Left lung (tissue), 10 donors: ENCODE measurements around the gene VWF. TPM values are rescaled to one million over a fixed set of nuclear protein-coding genes. Genes with fewer than 3 reads are reported as not detected.

Source experiments
- ATAC-seq: fragments of 200-7000 bp; cut with Tn5 transposase; one replicate; pipeline ENCODE4 v1.9.1; 2020; ENCODE audit warnings: moderate library complexity
- DNase-seq, 4 donors: peaks; one replicate each; pipeline ENCODE4 v3.0.0-alpha.2; 2013 to 2020
- H3K27ac ChIP-seq, 2 donors: fragments of 200-600 bp; sonication (generic) in 1 of 2; one replicate each; pipeline versions ENCODE4 v1.5.0 to v1.8.0; 2020 to 2021
- H3K27me3 ChIP-seq, 2 donors: fragments of 200-600 bp; sonication (generic) in 1 of 2; one replicate each; pipeline versions ENCODE4 v1.5.0 to v1.8.0; 2020 to 2021
- H3K36me3 ChIP-seq, 2 donors: fragments of 200-600 bp; sonication (generic) in 1 of 2; one replicate each; pipeline versions ENCODE4 v1.5.0 to v1.8.0; 2020 to 2021
- H3K4me1 ChIP-seq, 2 donors: fragments of 200-600 bp; one replicate each; pipeline ENCODE4 v1.8.0; 2021
- H3K4me3 ChIP-seq, 2 donors: fragments of 200-600 bp; sonication (generic) in 1 of 2; one replicate each; pipeline versions ENCODE4 v1.5.0 to v1.8.0; 2020 to 2021; ENCODE audit warnings: mild to moderate bottlenecking in 1 of 2
- H3K9me3 ChIP-seq, 2 donors: fragments of 200-600 bp; sonication (generic) in 1 of 2; one replicate each; pipeline versions ENCODE4 v1.5.0 to v1.8.0; 2020 to 2021
- intact Hi-C, 2 donors: fragments of 100-400 bp; cut with DNase I; formaldehyde crosslinking; loops; one replicate each; pipeline versions ENCODE4 v1.11.2 to v1.14.2; 2022
- polyA plus RNA-seq, 6 donors: library from polyadenylated mRNA; unstranded; fragments of 120-200 nt; gene quantifications; one replicate each; pipeline ENCODE4 v1.2.1, GENCODE V29; 2013; ENCODE audit not compliant: insufficient read length in 6 of 6
- total RNA-seq, 2 donors: library from RNA; stranded (reverse); fragmentation: NEBNext Ultra II Directional; extraction: Animal tissue kit (Norgen Biotek cat#: 25700); gene quantifications; one replicate each; pipeline ENCODE4 v1.2.1, GENCODE V29; 2021
- TF ChIP-seq, protein P1 (sequence below), 2 donors: fragments of 200-600 bp; sonication (generic) in 1 of 2; IDR thresholded peaks; one replicate each; pipeline versions ENCODE4 v1.5.0 to v1.8.0; 2021; ENCODE audit warnings: antibody characterized with exemption in 2 of 2
- donor health status: DM: no; HTN: yes; CAD: no.
- donor health status: DM: no; HTN: no; CAD: no.

The VWF gene
- total and polyA plus RNA-seq, 8 donors: 123 to 401 (median 147) TPM

DNA sequence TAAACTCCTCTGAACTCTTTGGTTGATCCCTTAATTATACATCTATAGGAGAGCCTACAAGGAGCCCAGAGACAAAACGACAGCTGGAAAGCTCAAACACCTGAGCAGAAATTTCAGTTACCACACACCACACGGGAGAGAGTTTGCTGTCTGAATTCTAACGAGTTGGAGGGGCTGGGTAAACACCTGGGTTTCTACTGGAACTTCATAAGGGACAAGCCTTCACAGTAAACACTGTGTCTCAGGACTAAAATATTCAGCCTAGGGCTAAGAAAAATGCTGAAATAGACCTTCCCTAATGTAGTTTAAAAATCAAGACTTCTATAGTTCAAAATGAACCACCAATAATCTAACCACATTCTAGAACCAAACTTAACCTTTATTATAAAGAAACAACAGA, 169.8 kb downstream of the VWF start:
- TF ChIP-seq, protein P1, sequence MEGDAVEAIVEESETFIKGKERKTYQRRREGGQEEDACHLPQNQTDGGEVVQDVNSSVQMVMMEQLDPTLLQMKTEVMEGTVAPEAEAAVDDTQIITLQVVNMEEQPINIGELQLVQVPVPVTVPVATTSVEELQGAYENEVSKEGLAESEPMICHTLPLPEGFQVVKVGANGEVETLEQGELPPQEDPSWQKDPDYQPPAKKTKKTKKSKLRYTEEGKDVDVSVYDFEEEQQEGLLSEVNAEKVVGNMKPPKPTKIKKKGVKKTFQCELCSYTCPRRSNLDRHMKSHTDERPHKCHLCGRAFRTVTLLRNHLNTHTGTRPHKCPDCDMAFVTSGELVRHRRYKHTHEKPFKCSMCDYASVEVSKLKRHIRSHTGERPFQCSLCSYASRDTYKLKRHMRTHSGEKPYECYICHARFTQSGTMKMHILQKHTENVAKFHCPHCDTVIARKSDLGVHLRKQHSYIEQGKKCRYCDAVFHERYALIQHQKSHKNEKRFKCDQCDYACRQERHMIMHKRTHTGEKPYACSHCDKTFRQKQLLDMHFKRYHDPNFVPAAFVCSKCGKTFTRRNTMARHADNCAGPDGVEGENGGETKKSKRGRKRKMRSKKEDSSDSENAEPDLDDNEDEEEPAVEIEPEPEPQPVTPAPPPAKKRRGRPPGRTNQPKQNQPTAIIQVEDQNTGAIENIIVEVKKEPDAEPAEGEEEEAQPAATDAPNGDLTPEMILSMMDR (IDR thresholded peaks at IDR 0.05): no peak
- Histone ChIP-seq H3K27me3 (peaks cover 0 to under 1% of the 10 kb centered on the region in 2 donors), H3K4me1 (no peaks in the 10 kb centered on the region), H3K36me3 (peaks cover 0 to 4% of the 10 kb centered on the region in 2 donors), H3K4me3 (no peak overlapping the region), H3K27ac (no peak overlapping the region), H3K9me3 (no peaks in the 10 kb centered on the region)
- ATAC-seq (no peak), DNase-seq (no peak)
- intact Hi-C loops: no loop called here

DNA sequence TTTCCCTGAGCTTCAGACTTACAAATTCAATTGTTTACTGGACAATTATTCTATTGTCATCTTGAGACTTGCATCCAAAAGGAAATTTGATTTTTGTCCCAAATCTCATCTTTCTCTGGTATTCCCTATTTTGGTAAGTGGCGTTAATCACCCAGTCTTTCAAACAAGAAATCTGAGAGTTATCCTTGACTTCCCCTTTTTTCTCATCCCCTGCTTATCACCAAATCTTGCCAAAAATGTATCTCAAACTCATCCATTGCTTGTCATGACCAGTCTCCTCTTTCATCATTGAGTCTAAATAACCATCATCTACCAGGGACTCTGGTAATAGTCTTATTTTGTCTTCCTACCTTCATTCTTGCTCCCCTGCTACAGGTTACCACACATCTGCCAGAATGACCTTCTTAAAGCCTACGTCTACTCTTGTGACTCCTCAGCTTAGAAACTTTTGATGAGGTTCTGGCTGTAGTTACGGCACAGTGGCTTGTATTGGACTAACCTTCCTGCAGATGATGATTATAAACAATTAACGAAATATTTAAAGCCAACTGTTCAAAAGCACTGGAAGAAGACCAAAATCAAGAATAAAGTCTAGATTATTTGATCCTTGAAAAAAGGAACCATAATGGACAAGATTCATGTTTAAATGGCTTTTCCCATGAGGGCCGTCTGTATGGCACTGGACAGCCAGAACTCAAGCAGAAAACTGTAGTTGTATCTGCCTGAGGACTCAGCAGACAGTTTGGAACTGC, 170.5 kb downstream of the VWF start:
- TF ChIP-seq, protein P1 (IDR thresholded peaks at IDR 0.05): no peak
- intact Hi-C loops: no loop called here
- Histone ChIP-seq H3K4me3 (no peak overlapping the region), H3K27ac (no peak overlapping the region), H3K4me1 (no peaks in the 10 kb centered on the region), H3K36me3 (peaks cover 0 to 9% of the 10 kb centered on the region in 2 donors), H3K9me3 (no peaks in the 10 kb centered on the region), H3K27me3 (peaks cover 0 to 6% of the 10 kb centered on the region in 2 donors)
- no peak for ATAC-seq
- no peak for DNase-seq

DNA sequence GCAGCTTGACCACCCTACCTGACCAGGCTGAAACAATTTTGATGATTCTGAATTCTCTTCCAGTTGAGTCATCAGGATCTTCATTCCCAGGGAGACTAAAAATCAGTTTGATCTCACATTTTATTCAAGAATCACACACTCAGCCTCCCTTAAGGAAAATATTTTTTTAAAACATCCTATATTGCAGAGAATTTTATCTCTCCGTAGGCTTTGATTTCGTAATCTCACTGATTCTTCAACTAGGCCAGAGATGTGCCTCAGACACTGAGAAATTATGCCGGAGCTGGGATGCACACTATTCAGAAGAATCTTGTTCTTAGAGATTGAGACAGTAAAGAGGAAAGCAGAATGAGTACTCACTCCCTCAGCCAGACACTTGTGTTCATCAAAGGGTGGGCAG, 172.4 kb downstream of the VWF start:
- intact Hi-C loops: no loop called here
- ATAC-seq (no peak), DNase-seq (no peak)
- H3K36me3 ChIP-seq: peaks cover 0 to 12% of the 10 kb centered on the region in 2 donors
- H3K27me3 ChIP-seq: peaks cover 6 to 23% of the 10 kb centered on the region in 2 donors
- TF ChIP-seq, protein P1 (IDR thresholded peaks at IDR 0.05): no peak
- no peak overlapping the region for H3K4me3 ChIP-seq
- no peak overlapping the region for H3K27ac ChIP-seq
- no peaks in the 10 kb centered on the region for H3K9me3 ChIP-seq
- no peaks in the 10 kb centered on the region for H3K4me1 ChIP-seq

DNA sequence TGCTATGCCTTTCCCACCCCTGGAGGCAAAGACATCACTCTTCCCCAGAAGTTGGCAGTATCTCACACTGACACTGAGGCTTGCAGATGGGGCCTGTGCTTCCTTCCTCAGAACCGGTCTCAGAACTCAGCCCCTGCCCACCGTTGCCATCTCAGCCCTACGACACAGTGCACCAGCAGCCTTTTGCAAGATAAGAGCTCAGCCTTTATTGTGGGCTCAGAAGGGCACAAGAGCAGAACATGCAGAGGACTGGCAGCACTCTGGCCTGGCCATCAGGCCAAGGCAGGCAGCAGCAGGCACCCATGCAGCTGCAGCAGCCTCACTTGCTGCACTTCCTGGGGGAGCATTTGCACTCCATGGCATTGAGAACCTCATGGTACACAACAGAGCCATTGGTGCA, 175.8 kb downstream of the VWF start:
- Histone ChIP-seq H3K36me3 (peaks cover 0 to 12% of the 10 kb centered on the region in 2 donors), H3K9me3 (no peaks in the 10 kb centered on the region), H3K4me3 (no peak overlapping the region), H3K27me3 (peaks cover 35 to 57% of the 10 kb centered on the region in 2 donors), H3K27ac (no peak overlapping the region), H3K4me1 (peaks cover 3 to 9% of the 10 kb centered on the region in 2 donors)
- intact Hi-C loops: no loop called here
- TF ChIP-seq, protein P1 (IDR thresholded peaks at IDR 0.05): no peak
- no peak for DNase-seq
- ATAC-seq: no peak

DNA sequence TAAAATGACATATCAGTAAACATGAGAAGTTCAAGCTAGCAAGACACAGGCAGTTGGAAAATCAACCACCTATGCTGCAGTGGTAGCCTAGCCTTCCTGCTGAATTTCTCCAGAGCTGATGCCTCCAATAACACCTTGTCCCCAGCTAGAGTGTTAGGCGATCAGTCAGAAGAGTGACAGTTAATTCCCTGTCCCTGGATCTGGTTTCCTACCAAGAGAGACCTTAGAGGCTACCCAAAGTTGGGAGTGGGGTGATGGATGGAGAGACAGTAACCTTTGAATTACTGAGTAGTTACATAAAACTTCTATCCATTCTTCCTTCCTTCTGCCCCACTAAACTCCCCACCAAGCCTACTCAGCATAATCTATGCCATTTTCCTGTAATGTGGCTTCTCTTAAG, 177.5 kb downstream of the VWF start:
- Histone ChIP-seq H3K4me1 (peaks cover 3 to 9% of the 10 kb centered on the region in 2 donors), H3K9me3 (no peaks in the 10 kb centered on the region), H3K27ac (no peak overlapping the region), H3K4me3 (no peak overlapping the region), H3K36me3 (peaks cover 0 to 12% of the 10 kb centered on the region in 2 donors), H3K27me3 (peaks cover 37 to 67% of the 10 kb centered on the region in 2 donors)
- TF ChIP-seq, protein P1 (IDR thresholded peaks at IDR 0.05): no peak
- no peak for ATAC-seq
- no peak for DNase-seq
- intact Hi-C loops: no loop called here
